Anterior cingulate cortex (tissue), 58 donors: Measurements from ENCODE around the gene OR9Q1.

Source experiments
- DNase-seq, 58 donors: peaks; one replicate each; lab custom pipeline; 2025; lab: John Stamatoyannopoulos, UW

Gene OR9Q1

DNA sequence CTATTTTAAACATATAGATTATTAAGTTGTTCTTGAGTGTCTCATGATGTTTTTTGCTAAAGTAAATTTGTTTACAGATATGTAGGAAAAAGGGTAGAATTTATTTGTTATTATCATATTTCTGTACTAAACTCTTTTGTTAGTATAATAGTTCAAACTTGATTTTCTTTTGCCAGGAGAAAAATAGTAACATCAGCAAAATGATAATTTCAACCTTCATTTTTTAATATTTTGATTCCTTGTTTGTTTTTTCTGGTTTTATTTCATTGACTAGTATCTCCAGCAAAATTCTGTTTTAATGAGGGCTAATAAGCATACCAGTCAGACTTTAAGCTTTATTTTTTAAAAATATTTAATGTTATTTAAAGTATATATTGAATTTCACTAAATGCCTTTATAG, 192.8 kb downstream of the OR9Q1 start:
- DNase-seq, result no peak

DNA sequence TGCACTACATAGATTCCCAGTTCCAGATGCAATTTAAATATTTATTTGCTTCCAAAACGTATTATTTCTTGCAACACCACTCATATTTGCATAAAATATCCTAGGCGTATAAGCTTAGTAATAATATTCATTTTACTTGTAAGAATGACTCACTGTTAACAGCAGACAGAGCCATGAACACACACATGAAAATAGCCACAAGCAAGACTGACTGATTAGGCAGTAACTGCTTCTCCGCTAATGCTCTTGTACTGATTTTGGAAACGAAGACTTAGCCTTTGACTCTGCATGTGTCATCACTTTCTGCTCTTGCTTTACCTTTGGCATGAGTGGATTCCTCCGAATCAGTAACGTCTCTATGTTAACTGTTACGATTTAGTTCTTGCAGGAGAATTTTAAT, 199.0 kb downstream of the OR9Q1 start:
- no peak for DNase-seq

DNA sequence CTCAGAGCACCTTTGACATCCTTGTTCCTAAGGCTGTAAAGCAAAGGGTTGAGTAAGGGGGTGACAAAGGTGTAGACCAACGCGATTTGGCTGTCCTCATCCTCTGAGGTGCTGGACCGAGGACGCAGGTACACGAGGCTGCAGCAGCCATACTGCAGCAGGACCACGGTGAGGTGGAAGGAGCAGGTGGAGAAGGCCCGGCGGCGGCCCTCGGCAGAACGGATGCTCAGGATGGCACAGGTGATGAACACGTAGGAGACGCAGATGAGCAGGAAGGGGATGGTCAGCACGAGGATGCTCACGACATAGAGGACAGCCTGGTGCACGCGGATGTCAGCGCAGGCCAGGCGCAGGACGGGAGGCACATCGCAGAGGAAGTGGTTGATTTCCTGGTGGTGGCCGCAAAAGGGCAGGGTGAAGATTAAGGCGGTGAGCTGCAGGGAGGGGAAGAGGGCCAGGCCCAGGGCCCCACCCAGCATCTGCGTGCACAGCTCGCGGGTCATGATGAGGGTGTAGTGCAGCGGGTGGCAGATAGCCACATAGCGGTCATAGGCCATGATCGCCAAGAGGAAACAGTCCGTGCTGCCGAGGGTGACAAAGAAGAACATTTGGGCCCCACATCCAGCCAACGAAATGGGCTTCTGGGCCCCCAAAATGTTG, 204.4 kb downstream of the OR9Q1 start:
- no peak for DNase-seq
